Stimulated activated CD8-positive, alpha-beta memory T cell treated with anti-CD3 and anti-CD28 coated beads, Interleukin-12 subunit alpha, Interleukin-12 subunit beta, amount 100 ng/mL, for 24 hours (primary cell): ENCODE results near the gene BAD.
"Not testable (repeated sequence)": the region's sequence is repeated elsewhere in the genome, so short reads cannot be mapped to it uniquely, and the experiment has no call there.

ENCODE experiments used
- DNase-seq: peaks from one replicate; pipeline ENCODE4 v3.0.0-alpha.2; 2020; ENCODE audit errors: extremely low read depth

Gene BAD

DNA sequence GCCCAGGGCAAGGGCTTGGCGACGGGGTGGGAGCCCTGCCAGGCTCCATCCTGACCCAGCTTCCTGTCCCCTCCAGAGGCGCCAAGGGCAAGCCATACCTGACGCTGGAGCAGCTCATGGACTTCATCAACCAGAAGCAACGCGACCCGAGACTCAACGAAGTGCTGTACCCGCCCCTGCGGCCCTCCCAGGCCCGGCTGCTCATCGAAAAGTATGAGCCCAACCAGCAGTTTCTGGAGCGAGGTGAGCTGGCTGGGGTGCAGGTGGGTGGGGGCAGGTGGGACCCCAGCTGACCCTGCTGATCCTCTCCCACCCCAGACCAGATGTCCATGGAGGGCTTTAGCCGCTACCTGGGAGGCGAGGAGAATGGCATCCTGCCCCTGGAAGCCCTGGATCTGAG is 28.2 kb downstream of the BAD start:
- DNase-seq = no peak

DNA sequence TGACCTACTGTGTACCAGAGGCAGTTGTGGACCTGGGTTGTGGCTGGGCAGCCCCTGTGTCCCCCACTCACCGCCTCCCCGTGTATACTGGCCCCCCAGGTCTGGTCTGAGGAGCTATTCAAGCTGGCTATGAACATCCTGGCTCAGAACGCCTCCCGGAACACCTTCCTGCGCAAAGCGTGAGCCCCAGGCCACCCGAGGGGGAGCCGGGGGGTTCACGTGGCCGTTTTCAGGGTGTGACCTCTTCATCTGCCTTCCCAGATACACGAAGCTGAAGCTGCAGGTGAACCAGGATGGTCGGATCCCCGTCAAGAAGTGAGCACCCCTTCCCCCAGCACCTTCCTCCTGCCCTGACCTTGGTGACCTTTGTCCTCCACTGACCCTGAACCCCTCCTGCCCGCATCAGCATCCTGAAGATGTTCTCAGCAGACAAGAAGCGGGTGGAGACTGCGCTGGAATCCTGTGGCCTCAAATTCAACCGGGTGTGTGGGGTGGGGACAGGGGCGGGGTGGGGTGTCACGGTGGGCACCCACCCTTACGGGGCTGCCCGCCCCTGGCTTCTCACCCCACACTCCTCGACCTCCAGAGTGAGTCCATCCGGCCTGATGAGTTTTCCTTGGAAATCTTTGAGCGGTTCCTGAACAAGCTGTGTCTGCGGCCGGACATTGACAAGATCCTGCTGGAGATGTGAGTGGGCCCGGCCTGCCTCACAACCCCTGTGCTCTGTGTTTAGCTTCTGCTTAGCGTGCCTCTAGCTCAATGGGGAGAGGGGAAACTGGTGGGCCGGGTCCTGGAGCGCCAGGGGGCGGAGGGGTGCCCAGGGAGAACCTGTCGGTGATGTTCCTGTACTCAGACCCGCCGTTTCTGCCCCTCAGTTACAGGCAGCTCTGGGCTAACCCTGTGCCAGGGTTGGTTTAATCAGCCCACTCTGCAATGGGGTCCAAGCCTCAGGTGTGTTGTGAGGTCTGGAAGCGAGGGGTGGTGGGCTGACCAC is 29.0 kb downstream of the BAD start:
- DNase-seq = no peak

DNA sequence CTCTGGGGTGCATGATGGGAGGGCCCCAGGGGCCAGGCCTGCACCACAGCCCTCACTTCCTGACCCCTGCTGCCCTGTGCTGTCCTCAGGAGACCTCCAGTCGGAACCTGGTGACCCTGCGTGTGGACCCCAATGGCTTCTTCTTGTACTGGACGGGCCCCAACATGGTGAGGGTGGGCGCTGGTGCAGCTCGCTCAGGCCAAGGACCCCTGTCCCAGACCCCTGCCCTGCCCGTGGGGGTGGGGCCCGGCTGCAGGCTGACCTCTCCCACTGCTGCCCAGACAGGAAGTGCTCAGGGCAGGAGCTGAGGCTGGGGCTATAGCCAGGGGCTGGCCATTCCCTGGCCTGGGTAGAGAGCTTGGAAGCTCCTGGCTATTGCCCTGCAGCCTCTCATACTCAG is 30.1 kb downstream of the BAD start:
- no peak for DNase-seq

DNA sequence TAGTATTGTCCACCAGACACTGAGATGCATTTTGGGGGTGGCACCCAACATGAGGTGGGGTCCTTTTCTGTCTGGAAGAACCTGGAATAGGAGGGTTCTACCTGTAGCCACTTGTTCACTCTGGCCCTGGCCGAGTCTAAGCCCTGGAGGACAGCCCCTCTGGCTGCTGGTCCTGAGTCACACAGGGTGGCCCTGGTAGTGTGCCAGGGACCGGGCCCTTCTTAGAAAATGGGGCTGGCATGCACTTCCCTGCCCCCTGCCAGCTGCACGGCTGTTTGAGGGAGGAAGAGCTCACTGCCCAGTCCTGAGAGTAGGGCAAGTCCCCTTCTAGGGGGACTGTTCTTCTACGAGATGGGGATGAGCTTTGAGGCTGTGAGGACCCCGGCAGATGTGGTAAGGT is 31.0 kb downstream of the BAD start:
- no peak for DNase-seq

DNA sequence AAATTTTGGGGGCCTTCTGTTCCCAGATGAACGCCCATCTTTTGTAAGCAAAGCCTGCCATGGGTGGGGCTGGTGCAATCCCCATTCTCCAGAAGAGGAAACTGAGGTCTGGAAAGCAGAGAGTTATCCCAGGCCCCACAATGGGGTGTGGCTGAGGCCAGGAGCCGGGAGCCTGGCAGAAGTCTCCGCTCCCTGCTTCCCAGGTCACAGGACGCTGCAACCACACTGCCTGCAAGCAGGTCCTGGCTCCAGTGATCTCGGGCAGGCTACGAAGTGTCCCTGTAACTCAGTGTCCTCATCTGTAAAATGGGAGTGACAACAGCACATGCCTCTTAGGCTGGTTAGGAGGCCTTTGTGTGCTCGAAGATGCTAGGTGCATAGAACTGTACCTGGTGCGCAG is 31.4 kb downstream of the BAD start:
- no peak for DNase-seq

DNA sequence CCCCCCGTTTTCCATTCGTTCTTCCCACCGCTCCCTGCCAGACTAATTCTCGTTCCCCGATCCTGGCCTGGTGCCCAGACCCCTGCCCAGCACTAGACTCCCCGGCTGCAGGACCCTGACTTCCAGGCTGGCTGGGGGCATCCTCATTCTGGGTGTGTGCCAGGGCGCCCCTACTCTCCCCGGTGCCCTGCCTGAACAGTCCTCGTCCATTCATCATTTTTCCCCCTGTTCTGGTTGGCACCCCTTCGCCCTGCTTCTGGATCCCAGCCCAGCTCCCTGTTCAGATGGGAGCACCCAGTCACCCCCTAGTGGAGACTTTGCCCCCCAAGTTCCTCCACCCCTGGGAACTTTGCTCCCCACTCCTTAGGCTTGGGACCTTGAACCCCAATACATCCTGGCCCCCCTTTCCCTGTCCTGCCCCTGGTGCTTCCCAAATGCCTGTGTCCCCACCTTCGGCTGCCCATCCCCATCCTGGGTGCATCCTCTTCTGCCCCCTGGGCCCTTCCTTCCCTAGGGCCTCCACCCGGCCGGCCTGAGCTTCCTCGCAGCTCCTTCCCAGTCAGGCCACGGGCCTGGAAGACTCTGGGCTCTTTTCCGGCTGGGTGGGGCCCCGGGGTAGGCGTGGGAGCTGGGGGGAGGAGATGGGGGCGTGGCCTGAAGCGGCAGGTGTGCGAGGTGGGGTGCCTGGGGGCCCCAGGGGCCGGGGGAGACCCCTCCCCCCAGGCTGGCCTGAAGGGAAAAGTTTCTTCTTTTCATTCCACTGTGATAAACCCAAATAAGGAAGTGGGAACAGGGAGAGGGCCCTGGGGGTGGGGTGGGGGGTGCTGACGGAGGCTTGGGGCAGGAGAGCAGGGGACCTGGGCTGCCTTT is 32.2 kb downstream of the BAD start:
- no peak for DNase-seq

DNA sequence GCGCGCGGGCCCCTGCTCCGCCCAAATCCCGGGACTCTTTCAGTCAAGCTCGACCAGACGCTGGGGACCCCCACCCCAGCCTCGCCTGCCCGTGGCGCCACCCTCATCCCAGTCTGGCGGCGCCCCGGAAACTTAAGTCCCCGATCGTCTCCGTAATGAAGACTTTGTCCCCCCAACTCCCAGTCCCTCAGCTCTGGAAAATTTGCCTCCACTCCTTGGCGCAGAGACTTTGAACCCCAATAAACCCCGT is 32.8 kb downstream of the BAD start:
- no peak for DNase-seq

DNA sequence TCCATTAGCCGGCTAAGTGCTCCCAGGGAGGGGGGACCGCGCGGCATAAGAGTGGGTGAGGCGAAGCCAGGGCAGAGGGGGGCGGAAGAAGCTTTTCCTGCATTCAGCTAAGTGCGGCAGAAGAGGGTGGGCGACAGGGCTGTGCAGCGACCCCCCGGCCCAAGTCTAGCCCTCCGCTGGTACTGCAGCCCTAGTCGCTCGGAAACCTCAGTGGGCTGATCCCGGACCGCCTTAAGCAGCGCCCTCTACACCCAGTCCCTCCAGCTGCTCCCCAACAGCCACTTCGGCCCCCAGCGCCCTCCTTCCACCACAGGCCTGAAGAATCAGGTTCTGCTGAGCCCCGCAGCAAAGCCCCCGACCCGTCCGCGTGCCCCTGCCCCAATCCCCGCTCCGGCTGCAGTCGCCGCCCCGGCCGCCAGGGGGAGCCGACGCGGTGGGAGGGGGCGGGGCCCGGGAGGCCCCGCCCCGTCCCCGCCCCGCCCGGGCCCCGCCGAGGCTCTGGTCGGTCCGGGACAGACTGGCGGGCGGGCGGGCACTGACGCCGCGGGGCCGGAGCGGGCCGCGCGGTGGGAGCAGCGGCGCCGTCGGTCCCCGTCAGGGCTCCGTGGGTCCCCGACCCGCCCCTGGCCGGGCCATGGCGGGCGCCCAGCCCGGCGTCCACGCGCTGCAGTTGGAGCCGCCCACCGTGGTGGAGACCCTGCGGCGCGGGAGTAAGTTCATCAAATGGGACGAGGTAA is 33.3 kb downstream of the BAD start, which contains the start of gene PLCB3:
Gene PLCB3 (plus strand): TSS at position 515 of the 737 bp plus-strand sequence. CDS start 120 bp downstream, at position 635.
- no peak for DNase-seq

DNA sequence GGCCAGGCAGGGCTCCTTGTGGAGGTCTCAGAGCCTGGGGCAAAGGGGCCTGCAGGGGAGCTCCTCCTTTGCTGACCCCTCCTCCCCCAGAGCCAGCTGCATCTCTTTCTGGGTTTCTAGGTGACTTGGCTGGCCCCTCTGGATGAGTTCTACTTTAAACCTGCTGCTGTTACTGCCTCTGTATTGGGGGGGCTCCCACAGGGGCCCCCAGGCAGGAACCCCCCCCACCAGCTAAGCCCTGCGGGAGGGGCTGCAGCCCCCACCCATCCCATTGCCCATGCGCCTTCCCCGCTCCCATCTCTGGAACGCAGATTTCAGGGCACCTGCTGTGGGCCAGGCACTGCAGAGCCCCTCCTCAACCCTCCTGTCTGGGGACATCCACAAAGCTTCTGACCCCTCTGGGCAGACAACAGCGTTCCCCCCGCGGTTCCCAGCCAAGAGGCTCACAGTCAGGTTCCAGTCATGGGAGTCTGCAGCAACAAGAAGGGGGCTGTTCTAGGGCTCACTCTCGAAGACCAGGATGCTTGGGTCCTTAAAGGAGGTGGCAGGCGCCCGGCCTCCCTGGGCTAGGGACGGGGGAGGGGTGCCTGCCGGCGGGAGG is 34.0 kb downstream of the BAD start:
- DNase-seq = no peak

DNA sequence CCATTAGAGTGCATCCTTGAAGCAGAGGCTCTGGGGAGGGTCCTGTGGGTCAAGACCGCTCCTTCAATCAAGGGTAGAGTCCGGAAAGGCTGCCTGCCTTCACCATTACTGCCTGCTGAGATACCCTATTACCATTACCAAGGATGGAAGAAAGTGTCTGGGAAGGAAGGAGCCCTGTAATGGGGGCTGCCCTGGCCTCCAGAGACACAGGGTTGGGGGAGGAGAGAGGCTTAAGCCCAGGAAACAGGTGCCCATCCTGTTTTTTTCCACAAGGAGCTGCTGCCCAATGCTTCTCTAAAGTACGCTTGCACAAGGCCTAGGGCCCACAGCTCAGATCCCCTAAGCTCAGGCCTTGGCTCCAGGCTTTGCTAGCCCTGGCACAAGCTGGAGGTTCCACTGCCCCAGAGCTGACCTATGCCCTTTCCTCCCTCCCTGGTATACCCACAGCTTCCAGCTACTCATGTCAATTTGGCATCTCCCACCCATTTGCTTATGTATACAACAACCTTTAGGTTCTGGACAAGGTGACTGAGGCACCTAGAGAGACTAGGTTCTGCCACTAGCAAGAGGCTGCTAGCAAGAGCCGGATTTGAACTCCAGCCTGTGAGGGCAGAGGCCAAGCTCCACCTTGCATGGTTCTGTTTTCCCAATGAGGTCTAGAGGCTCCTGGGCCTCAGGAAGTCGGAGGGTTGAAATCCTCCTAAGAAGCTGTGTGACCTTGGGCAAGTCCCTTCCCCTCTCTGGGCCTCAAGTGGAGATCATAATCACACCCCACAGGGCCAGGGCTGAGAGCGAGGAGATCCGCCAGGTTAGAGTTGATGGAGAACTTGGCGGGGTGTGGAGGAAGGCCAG is 34.7 kb downstream of the BAD start:
- no peak for DNase-seq

DNA sequence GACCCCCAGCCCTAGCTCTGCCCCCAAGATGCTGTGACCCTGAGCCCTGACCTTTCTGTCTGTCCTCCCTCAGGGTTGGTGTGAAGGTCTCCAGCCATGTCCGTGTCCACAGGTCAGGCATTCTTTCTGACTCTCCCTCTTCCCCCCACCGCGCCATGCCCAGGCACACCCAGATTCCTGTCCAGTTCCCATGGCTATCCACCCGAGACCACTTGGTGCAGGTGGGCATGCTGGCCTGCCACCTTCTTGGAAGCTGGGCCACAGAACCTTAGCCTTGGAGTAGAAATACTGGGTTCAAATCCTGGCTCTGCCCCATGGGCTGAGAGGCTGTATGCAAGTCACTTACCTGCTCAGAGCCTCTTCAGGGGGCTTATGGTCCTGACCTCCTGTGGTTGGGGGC is 35.4 kb downstream of the BAD start:
- no peak for DNase-seq

DNA sequence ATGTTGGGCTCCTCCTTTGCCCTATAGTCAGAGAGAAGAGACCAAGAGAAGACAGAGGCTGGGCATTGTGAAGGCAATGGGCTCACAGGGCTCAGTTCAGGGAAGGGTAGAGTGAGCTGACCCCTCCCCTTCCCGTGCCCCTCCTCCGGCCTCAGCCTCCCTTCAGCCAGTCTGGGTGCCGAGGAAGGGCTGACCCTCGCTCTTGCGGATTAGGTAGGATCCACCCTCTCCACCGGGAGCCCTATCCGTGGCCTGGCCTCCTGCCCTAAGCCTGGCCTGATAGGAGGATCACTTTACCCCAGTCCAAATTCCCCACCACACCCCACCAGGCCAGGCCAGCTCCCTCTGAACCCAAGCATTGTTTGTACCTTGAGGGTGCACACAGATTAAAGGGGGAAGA is 35.9 kb downstream of the BAD start:
- DNase-seq = no peak

DNA sequence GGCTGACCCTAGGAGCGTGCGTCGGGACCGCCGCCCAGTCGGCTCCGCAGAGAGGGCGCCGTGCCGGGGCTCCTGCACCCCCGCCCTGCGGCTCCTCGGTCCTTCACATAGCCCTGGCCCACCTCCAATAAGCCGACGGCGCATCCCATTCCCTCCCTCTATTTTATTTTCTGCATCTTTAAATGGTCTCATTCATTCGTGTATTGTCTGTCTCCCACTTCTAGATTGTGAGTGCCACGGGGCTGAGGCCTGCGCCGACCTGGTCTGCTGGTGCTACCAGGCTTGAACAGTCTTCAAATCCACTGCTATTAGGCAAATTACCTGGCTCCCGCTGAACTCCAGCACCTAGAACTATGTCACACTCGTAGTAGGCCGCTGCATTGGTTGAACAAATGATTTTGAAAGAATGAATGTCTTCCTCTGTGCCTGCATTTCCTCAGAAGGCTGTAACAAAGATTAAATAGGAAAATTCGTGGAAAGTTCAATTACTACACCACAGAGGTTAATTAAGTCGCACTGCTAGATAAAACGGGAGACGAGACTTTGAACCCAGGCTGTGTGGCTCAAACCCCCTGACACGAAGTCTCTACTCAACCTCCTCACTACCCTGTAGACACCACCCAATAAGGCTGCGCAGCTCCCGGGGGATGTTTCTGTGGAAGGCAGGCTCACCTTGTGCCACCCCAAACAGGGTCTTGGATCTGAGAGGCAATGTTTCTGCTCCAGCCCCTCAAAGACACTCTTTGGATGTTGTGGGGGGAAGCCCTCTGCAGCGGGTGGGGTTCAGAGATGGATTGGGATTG is 36.5 kb downstream of the BAD start:
- DNase-seq = no peak

DNA sequence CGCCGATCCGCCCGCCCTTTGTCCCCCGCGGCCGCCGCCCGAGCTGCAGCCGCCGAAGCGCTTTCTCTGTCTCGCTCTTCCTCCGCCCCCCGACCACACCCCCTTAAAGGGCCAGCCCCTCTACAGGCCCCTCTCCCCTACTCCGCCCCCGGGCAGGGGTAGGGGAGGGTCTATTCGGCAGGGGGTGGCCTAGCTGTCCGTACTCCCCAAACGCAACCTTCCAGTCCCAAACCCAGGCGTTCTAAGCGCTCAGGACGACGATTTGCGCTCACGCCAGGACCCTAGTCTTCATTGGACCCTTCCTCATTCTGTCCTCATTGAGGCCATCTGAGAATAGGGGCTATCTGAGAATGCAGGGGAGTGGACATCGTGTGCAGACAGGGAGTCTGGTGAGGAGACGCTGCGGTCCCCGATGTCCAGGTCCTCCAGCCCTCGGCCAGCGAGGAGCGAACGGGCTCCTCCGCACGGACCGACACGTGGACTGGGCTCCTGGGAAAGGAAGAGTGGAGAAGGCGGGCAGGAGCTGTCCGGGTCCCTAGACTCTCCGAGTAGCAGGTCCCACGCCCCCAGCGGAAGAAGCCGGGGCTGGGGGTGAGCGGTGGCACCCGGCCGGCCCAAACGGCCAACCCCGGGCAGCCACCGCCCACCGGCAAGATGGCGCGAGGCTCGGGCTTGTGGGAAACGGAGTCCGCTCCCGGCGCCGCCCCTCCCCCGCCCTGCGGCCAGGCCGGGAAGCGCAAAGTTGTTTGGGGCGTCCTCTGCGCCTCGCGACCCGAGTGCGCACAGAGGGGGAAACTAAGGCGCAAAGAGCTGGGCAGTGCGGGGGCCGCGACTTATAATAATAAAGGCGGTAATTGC is 37.4 kb downstream of the BAD start, which contains the start of gene PPP1R14B:
Gene PPP1R14B (minus strand): TSS at position 73 of the 858 bp plus-strand sequence. CDS start 270 bp downstream, outside the sequence.
- DNase-seq = peak; percentile 76

DNA sequence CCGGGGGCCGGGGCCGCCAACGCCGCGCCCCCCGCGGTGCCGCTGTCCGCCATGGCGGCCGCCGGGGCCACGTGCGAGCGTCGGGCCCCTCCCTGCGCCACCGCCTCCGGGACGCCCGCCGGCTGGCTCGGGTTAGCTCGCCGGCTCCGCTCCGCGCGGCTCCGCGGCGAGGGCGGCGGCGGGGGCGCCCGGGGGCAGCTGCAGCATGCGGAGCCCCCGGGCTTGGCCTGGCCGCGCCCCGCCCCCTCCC is 37.9 kb downstream of the BAD start:
- not testable (repeated sequence) for DNase-seq

DNA sequence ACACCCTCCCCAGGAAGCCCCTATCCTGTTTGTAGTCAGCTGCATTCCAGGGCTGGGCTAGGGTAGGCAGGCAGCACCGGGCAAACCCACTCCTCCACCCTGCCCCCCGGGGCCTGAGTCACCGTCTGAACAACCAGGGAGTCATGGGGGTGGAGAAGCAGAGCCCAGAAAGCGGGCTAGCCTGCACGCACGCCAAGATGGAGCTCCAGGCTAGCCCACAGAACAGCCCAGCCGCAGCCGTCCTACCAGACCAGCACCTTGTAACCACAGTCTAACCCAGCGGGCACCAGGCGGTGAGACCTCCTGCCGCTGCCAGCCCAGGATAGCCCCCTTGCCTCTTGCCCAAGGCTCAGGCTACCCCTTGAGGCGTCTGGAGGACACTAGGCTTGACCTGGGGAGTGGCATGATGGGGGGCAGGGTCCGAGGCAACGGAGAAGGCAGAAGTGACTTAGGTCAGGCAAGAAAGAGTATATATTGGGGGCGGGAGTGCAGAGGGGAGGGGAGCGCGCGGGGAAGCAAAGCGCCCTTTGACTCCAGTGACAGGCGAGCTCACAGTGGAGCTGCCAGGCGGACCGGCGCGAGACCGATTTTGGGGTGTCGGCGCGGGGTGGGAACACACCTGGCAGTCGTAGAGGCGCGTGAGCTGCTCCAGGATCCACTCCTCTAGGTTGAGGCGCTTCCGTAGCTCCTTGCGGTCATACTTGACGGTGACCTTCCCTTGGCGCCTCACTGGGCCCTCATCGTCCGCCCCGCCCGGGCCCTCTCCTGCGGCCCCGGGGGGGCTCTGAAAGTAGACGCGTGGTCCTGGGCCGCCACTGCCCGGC is 38.5 kb downstream of the BAD start:
- no peak for DNase-seq

DNA sequence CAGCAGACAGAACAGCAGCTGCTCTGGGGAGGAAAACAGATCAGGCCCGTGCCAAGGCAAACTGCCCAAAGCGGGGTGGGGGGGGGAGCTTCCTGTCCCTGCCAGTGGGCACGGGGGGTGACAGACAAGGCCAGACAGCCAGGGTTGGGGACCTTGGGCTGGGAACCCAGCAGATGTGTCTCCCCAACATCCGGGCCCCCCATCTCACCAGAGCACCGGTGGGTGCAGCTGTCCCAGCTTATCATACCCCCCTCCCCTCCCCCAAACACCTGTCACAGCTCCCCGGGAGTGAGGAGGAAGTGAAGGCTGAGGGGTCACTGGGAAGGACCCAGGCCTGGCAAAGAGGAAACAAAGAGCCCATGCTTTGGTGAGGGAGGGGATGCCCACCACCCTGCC is 39.1 kb downstream of the BAD start:
- DNase-seq = no peak

DNA sequence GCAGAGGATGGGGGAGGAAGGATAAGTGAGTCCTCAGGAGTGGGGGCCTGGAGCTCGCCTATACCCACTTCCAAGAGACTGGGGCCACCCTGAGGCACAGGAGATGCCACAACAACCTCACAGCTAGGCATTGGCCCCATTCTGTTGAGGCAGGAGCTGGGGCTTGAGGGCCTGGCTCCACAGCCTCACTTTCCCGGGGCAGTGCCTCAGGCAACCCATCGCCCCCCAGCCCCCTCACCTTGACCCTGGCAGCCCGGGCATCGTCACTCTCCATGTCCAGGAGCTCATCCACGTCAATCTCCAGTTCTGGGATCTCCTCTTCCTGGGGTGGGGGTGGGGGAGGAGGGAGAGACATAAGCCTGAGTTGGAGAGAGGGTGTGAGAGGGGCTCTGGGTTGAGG is 39.5 kb downstream of the BAD start:
- DNase-seq = no peak
